SU-DHL-6 (cell line): ENCODE data around the gene POLK.

Experiments used
- CTCF ChIP-seq: fragments of 200-600 bp; sonication (generic); IDR thresholded peaks from one replicate; pipeline ENCODE4 v1.5.1; 2017; ENCODE audit warnings: antibody characterized with exemption, mild to moderate bottlenecking, low read length, moderate library complexity; ENCODE audit not compliant: insufficient read depth, poor library complexity, severe bottlenecking
- EZH2phosphoT487 ChIP-seq: fragments of 200-600 bp; sonication (generic), shearing (Covaris generic); conservative IDR thresholded peaks from 2 replicates; pipeline ENCODE4 v1.6.1; 2018; ENCODE audit warnings: mild to moderate bottlenecking, antibody characterized with exemption, low read length, moderate library complexity, mixed read lengths

- no peak for TF ChIP-seq CTCF
- TF ChIP-seq EZH2phosphoT487, result no peak
Observed at GRCh38 chr5:75558221-75558620, 46.5 kb downstream of the POLK start.
